Heart right ventricle (tissue), 16 donors: Measurements from ENCODE around the gene PRRT4. TPM values are rescaled to one million over a fixed set of nuclear protein-coding genes. Genes with fewer than 3 reads are reported as not detected.

ENCODE experiments used
- ATAC-seq, 8 donors: fragments of 200-7000 bp; cut with Tn5 transposase; one replicate each; pipeline ENCODE4 v1.9.1; 2020; ENCODE audit warnings: mild to moderate bottlenecking in 8 of 8, moderate library complexity in 8 of 8, moderate number of reproducible peaks in 1 of 8
- DNase-seq, 2 donors: peaks; one replicate each; pipeline ENCODE4 v3.0.0-alpha.2; 2020
- H3K27ac ChIP-seq, 10 donors: fragments of 200-600 bp; sonication (generic) in 2 of 10; one replicate each; pipeline versions ENCODE4 v1.5.0 to v1.8.0; 2020 to 2022; ENCODE audit warnings: mild to moderate bottlenecking in 3 of 10
- H3K27me3 ChIP-seq, 7 donors: fragments of 200-600 bp; one replicate each; pipeline ENCODE4 v1.8.0; 2021 to 2022; ENCODE audit warnings: mild to moderate bottlenecking in 2 of 7
- H3K36me3 ChIP-seq, 9 donors: fragments of 200-600 bp; sonication (generic) in 1 of 9; one replicate each; pipeline versions ENCODE4 v1.5.0 to v1.8.0; 2020 to 2022; ENCODE audit warnings: mild to moderate bottlenecking in 2 of 9
- H3K4me1 ChIP-seq, 9 donors: fragments of 200-600 bp; sonication (generic) in 1 of 9; one replicate each; pipeline versions ENCODE4 v1.5.0 to v1.8.0; 2020 to 2022; ENCODE audit warnings: mild to moderate bottlenecking in 4 of 9
- H3K4me3 ChIP-seq, 10 donors: fragments of 200-600 bp; sonication (generic) in 2 of 10; one replicate each; pipeline versions ENCODE4 v1.5.0 to v1.8.0; 2020 to 2022; ENCODE audit warnings: mild to moderate bottlenecking in 7 of 10, moderate library complexity in 2 of 10
- H3K9me3 ChIP-seq, 11 donors: fragments of 200-600 bp in 10 of 11; sonication (generic) in 2 of 11; one replicate each; pipeline versions ENCODE4 v1.5.0 to v1.8.0; 2013 to 2022; ENCODE audit warnings: mild to moderate bottlenecking in 2 of 11, control low read depth in 1 of 11, moderate library complexity in 1 of 11
- WGBS, 2 donors: extraction: QIAGEN DNeasy Blood & Tissue Kit; methylation state at CpG; one replicate each; pipeline ENCODE4 v1.1.7; 2013; ENCODE audit warnings: inconsistent platforms in 1 of 2; 5-methylcytosine and 5-hydroxymethylcytosine counted together
- intact Hi-C, 10 donors: fragments of 100-400 bp; cut with DNase I; formaldehyde crosslinking; loops; one replicate each; pipeline versions ENCODE4 v1.11.1 to v1.14.2; 2022
- polyA plus RNA-seq, 2 donors: library from polyadenylated mRNA; stranded (reverse); fragments of 200-250 nt; gene quantifications; one replicate each; pipeline ENCODE4 v1.2.3, GENCODE V29; 2013
- total RNA-seq, 10 donors: library from RNA; stranded (reverse); fragmentation: NEBNext Ultra II Directional in 3 of 10; extraction: Animal tissue kit (Norgen Biotek cat#: 25700) in 3 of 10; gene quantifications; one replicate each; pipeline versions ENCODE4 v1.2.1 to v1.2.4, GENCODE V29; 2021 to 2023
- TF ChIP-seq, protein P1 (sequence below), 9 donors: fragments of 200-600 bp; sonication (generic) in 2 of 9; IDR thresholded peaks; one replicate each; pipeline versions ENCODE4 v1.5.0 to v1.8.0; 2021 to 2022; ENCODE audit warnings: antibody characterized with exemption in 9 of 9, mild to moderate bottlenecking in 5 of 9, moderate library complexity in 1 of 9
- donor health status: Arrhythmogenic right ventricular cardiomyopathy.
- donor health status: ischemic (EF 13 %, LVEDD 7.1; RV severe dilation, severe dysfunction).
- donor health status: healthy with polysubstance abuse.
- donor health status: DM: no; HTN: yes; CAD: no.
- donor health status: DM: no; HTN: no; CAD: no.
- donor health status: ischemic (EF 25% LVEDD 6.9; RV normal size, moderate dysfunction).
- donor health status: ischemic (EF 25% LVEDD 5.7; RV mildly dilated, moderate dysfunction).
- donor health status: healthy.
- donor health status: DM: yes; HTN: yes; CAD: no.
- donor health status: Ischemic cardiomyopathy.
- donor health status: ischemic (EF 35%, LVEDD 5.7; RV mildly dilated, moderate dysfunction).
- donor health status: nonischemic (EF 11% LVEDD 7.7; RV severe dilation, severe dysfunction).
- donor health status: DM: yes; HTN: yes; CAD: no.
- donor health status: PGD.
- donor health status: ischemic (EF 29% LVEDD 5.4; RV normal size, mild dysfunction).
- donor health status: nonischemic (EF 23%, LVEDD 6.1; RV moderate dilation, normal function).

Gene PRRT4
- total and polyA plus RNA-seq, 12 donors, result 0.67 to 3.1 (median 2.0) TPM

DNA sequence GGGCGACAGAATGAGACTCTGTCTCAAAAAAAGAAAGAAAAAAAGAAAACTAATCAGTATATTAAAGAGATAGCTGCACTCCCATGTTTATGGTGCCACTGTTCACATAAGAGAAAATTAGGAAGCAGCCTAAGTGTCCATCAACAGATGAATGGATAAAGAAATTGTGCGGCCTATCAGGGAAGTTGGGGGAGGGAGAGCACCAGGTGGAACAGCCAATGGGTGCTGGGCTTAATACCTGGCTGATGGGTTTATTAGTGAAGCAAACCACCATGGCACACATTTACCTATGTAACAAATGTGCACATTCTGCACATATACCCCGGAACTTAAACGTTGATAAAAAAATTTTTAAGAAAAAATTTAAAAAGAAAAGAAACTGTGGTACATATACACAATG is 9.0 kb upstream of the PRRT4 start:
- peaks cover 0 to 10% (median 3%) of the 10 kb centered on the region in 7 donors for H3K27me3 ChIP-seq
- no peak for ATAC-seq
- intact Hi-C loops, result no loop called here
- TF ChIP-seq, protein P1, sequence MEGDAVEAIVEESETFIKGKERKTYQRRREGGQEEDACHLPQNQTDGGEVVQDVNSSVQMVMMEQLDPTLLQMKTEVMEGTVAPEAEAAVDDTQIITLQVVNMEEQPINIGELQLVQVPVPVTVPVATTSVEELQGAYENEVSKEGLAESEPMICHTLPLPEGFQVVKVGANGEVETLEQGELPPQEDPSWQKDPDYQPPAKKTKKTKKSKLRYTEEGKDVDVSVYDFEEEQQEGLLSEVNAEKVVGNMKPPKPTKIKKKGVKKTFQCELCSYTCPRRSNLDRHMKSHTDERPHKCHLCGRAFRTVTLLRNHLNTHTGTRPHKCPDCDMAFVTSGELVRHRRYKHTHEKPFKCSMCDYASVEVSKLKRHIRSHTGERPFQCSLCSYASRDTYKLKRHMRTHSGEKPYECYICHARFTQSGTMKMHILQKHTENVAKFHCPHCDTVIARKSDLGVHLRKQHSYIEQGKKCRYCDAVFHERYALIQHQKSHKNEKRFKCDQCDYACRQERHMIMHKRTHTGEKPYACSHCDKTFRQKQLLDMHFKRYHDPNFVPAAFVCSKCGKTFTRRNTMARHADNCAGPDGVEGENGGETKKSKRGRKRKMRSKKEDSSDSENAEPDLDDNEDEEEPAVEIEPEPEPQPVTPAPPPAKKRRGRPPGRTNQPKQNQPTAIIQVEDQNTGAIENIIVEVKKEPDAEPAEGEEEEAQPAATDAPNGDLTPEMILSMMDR (IDR thresholded peaks at IDR 0.05), result no peak
- no peak overlapping the region for H3K27ac ChIP-seq
- no peaks in the 10 kb centered on the region for H3K9me3 ChIP-seq
- no peaks in the 10 kb centered on the region for H3K36me3 ChIP-seq
- H3K4me1 ChIP-seq, result peaks cover 0 to 8% (median 0%) of the 10 kb centered on the region in 9 donors
- 88 to 91% methylated on average over 4 of the region's 4 CpGs for WGBS, 2 donors
- H3K4me3 ChIP-seq, result no peak overlapping the region
- DNase-seq, result no peak

DNA sequence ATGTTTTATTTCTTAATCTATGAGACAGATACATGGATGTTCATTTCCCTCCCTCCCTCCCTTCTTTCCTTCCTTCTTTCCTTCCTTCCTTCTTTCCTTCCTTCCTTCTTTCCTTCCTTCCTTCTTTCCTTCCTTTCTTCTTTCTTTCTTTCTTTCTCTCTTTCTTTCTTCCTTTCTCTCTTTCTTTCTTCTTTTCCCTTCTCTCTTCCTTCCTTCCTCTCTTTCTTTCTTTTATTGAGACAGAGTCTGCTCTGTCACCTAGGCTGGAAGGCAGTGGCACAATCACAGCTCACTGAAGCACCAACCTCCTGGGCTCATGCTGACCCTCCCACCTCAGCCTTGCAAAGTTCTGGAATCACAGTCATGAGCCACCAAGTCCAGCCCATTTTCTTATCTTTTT is 5.5 kb upstream of the PRRT4 start:
- DNase-seq (no peak), ATAC-seq (no peak)
- Histone ChIP-seq H3K27me3 (peaks cover 0 to 44% (median 22%) of the 10 kb centered on the region in 7 donors), H3K36me3 (no peaks in the 10 kb centered on the region), H3K4me3 (no peak overlapping the region), H3K4me1 (peaks cover 0 to 11% (median 2%) of the 10 kb centered on the region in 9 donors), H3K9me3 (no peaks in the 10 kb centered on the region), H3K27ac (no peak overlapping the region)
- TF ChIP-seq, protein P1 (IDR thresholded peaks at IDR 0.05), result no peak
- intact Hi-C loops, result no loop called here

DNA sequence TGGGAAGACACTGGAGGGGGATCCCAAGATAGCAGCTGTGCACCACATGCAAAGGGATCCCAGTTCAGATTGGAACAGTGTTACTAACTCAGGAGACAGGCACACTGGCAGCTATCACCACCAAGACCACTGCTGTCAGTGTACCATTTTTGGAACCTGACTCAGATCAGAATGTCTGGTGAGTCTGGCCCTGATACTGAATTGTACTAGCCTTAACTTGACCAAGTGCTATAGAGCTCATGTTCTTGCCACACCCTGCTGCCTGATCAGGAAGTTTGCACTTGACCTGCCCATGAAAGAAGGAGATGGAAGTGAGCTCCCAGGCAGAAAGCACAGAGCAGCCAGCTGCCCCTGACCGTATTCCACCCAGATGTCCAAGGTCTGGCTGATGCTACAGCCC is 4.8 kb upstream of the PRRT4 start:
- peak in 6 of 8 donors; percentile 33 to 85 (median 64) for ATAC-seq
- TF ChIP-seq, protein P1 (IDR thresholded peaks at IDR 0.05), result no peak
- 62 to 63% methylated on average over 1 of the region's 1 CpG for WGBS, 2 donors
- Histone ChIP-seq H3K4me3 (no peak overlapping the region), H3K27ac (no peak overlapping the region), H3K9me3 (no peaks in the 10 kb centered on the region), H3K36me3 (no peaks in the 10 kb centered on the region), H3K4me1 (peaks cover 0 to 14% (median 6%) of the 10 kb centered on the region in 9 donors), H3K27me3 (peaks cover 0 to 46% (median 22%) of the 10 kb centered on the region in 7 donors)
- no peak for DNase-seq
- intact Hi-C loops, result no loop called here

DNA sequence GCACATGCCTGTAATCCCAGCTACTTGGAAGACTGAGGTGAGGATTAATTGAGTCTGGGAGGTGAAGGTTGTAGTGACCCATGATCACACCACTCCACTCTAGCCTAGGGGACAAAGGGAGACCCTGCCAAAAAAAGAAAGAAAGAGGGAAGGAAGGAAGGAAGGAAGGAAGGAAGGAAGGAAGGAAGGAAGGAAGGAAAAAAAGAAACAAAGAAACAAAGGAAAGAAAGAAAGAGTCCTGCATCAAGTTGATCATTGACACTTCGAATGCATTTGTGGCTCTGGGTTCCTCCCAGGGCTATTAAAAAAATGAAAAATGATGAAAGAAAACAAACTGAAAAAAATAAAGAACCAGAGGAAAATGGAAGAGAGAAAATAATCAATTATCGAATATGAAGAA is 3.9 kb upstream of the PRRT4 start:
- TF ChIP-seq, protein P1 (IDR thresholded peaks at IDR 0.05), result no peak
- H3K36me3 ChIP-seq, result no peaks in the 10 kb centered on the region
- DNase-seq (no peak), ATAC-seq (no peak)
- WGBS, 2 donors, result 90% methylated on average over 2 of the region's 2 CpGs
- peaks cover 0 to 18% (median 9%) of the 10 kb centered on the region in 9 donors for H3K4me1 ChIP-seq
- peaks cover 0 to 50% (median 22%) of the 10 kb centered on the region in 7 donors for H3K27me3 ChIP-seq
- no peak overlapping the region for H3K27ac ChIP-seq
- intact Hi-C loops, result no loop called here
- no peak overlapping the region for H3K4me3 ChIP-seq
- no peaks in the 10 kb centered on the region for H3K9me3 ChIP-seq
